HG03025 (cell line): ENCODE measurements around the gene TRPV2.
"Not testable (repeated sequence)": the region's sequence is repeated elsewhere in the genome, so short reads cannot be mapped to it uniquely, and the experiment has no call there.

ENCODE experiments used
- ATAC-seq: cut with Tn5 transposase; IDR thresholded peaks from one replicate; pipeline ENCODE4 v1.9.1; 2021; ENCODE audit warnings: mild to moderate bottlenecking, moderate library complexity; ENCODE audit not compliant: unreplicated experiment, low FRiP score

The TRPV2 gene

DNA sequence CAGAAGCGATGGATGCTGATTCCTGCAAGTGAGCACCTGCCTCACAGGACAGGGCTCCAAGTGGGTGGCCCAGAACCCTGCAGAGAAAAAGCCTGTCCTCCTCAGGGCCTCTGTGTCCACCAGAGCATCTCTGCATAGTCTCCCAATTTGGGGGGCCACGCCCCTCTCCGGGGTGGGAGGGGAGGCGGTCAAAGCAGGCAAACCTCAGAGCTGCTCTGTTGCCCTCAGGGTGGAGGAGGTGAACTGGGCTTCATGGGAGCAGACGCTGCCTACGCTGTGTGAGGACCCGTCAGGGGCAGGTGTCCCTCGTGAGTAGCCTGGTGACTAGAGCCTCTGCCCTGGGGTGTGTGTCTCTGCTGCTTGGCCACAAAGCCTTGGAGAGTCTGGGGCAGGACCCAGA, 19.3 kb downstream of the TRPV2 start:
- ATAC-seq, result no peak

GRCh38 chr17:16435925-16436886, 20.8 kb downstream of the TRPV2 start:
- ATAC-seq, result no peak

DNA sequence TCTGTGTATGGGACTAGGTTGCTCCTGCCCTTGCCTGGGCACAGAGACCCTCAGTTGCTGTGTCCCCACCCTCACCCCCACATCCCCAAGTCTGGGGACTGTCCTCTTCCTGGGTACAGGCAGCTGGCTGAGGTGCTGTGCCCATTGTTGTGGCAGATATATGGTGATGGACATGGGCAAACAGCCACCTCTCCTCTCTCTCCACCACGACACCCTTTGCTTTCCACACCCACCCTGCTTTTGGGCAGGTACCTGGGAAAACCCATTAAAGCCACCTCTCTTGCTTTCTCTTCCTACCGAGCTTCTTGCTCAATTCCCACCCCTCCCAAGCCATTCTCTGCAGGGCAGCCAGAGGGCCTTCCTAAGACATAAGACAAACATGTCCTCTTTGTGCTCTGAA, 21.7 kb downstream of the TRPV2 start:
- ATAC-seq, result no peak

DNA sequence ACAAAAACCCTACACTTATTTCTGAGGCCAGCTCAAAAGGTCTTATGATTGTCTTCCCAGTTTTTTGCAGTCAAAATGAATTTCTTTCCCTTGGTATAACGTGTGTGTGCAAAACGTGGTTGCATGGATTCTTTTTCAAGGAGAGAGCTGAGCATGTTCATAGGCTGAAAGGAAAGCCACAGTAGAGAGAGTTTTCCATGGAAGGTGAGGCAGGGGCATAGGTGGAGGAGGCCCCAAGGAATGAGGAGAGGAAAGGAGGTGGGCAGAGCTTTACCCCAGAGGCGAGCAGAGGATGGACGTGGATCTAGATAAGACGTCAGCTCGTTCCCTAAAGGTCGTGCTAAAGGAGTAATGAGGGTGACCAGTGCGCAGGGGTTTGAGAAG, 22.8 kb downstream of the TRPV2 start:
- no peak for ATAC-seq

- ATAC-seq, result peak; percentile 70
Observed at GRCh38 chr17:16438557-16439302, 23.4 kb downstream of the TRPV2 start.

DNA sequence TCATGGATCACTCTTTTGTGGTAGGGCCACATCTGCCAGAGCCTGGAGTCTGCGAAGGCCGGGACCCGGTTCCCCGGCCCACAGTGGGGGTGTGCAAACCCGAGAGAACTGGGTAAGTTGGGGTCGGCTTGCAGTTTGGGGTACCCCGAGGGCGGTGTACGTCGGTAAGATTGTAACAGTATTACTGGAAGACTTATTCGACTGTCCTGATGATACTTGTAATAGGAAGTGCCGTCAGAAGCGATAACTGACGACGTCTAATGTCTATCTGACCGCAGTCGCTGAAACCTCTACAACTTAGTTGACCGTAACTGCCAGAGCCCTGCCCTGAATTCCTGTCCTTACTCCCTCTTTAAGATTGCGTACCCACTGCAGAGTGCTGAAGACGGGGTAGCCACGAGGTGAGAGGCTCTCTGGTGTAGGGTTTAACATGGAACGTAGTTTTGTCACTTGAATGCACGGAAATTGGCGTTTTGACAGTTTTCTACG, 24.0 kb downstream of the TRPV2 start:
- ATAC-seq, result peak; percentile 5

GRCh38 chr17:16439811-16440351, 24.5 kb downstream of the TRPV2 start:
- no peak for ATAC-seq

DNA sequence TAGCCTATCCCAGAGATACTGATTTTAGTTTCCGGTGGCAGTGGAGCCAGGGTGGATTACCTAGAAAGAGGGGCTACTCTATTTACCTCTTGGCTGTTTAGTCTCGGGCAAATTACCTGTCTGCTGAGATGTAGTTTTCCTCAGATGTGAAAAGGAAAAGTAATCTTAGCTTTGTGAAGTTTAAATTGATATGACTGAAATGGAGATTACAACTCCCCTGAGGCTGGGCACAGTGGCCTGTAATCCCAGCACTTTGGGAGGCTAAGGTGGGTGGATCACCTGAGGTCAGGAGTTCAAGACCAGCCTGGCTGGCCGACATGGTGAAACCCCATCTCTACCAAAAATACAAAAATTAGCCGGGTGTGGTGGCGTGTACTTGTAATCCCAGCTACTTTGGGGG, 25.0 kb downstream of the TRPV2 start:
- not testable (repeated sequence) for ATAC-seq

- ATAC-seq, result no peak
Observed at GRCh38 chr17:16440901-16441629, 25.7 kb downstream of the TRPV2 start.

- ATAC-seq, result no peak
Observed at GRCh38 chr17:16442141-16442540, 26.8 kb downstream of the TRPV2 start.

- no peak for ATAC-seq
Observed at GRCh38 chr17:16442594-16443510, 27.5 kb downstream of the TRPV2 start.

DNA sequence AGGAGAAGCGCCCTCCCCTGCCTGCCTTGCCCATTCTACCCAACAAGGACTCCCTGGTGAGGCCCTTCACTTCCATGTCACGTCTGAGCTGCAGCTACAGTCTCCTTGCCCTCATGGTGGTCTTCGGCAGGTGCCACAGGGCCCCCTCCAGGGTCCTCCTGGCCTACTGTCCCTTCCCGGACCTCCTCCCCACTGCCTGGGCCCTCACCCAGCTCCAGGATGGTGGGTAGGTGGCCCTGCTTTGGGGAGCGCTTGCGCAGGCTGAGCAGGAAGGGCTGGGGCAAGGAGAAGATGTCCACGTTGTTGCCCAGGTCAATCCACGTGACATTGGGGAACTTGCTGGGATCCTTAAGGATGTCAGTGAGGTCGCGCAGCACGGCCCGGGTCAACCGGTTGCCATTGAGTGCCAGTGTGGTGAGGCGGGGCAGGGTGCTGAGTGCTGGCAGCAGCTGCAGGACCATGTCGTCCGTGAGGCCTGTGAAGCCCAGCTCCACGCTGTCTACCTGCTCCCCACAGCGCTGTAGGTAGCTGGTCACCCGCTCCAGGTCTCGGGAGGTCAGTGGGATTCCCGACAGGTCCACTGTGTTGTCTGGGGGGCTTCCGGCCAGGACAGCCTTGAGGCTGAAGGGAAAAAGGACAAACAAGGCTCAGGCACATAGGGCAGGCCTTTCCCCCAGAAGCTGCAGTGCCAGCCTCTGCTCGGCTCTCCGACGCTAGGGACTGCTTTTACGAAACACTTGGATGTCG, 28.3 kb downstream of the TRPV2 start:
- no peak for ATAC-seq

DNA sequence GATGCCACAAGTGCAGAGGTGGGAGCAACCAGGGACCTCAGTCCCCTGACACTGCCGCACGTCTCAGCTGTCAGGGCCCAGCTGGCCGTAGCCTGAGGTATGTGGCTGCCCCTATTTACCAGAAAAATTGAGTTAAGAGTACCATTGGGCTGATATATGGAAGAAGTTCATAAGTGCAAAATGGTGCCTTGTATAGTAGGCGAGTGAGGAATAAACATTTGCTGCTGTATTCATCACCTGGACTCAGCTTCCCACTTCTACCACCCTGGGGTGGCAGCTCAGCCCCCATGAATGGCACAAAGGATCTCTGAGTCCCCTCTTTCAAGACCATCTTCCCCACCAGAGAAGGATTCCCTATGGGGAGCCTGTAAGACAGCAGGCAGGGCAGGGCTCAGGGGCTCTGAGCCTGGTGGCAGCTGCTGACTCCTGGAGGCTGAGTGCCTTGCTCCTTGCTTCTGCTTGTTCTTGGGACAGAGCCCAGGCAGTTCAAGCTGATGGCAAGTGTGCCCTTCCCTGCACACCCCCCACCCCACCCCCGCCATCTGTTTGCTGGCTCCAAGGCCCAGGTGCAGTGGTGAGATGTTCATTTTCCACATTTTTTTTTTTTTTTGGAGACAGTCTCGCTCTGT, 29.0 kb downstream of the TRPV2 start:
- ATAC-seq, result no peak

- no peak for ATAC-seq
Observed at GRCh38 chr17:16446338-16446983, 31.1 kb downstream of the TRPV2 start.

- ATAC-seq, result no peak
Observed at GRCh38 chr17:16447676-16448075, 32.3 kb downstream of the TRPV2 start.

- no peak for ATAC-seq
Observed at GRCh38 chr17:16448490-16448889, 33.1 kb downstream of the TRPV2 start.

- ATAC-seq, result no peak
Observed at GRCh38 chr17:16449121-16449570, 33.8 kb downstream of the TRPV2 start.

DNA sequence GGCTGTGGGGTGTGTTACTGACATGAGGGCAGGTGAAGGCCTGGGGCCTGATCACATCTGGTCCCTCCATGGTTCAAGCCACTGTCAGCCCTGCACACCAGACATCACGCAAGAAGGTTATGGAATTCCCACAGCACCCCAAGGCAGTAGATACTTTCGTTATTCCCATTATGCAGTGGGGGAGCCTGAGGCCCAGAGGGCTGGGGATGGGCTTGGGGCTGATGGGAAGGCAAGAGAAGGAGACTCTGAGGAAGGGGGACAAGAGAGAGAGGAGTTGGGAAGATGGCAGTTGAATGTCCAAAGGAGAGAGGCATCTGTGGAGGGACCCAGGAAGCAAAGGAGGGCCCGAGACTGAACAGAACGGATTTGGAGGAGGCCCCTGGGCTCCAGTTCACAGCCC, 34.7 kb downstream of the TRPV2 start:
- ATAC-seq, result no peak
